HG02943 (cell line): ENCODE data around the gene TAS2R1.

ENCODE experiments used
- ATAC-seq: cut with Tn5 transposase; IDR thresholded peaks from one replicate; pipeline ENCODE4 v1.9.1; 2021; ENCODE audit warnings: mild to moderate bottlenecking, low read depth, moderate library complexity; ENCODE audit not compliant: unreplicated experiment

The TAS2R1 gene

GRCh38 chr5:9589049-9589835 is 40.9 kb downstream of the TAS2R1 start:
- no peak for ATAC-seq

GRCh38 chr5:9588254-9588653 is 41.9 kb downstream of the TAS2R1 start:
- ATAC-seq, result no peak

GRCh38 chr5:9587135-9587534 is 43.0 kb downstream of the TAS2R1 start:
- no peak for ATAC-seq

GRCh38 chr5:9582406-9582805 is 47.7 kb downstream of the TAS2R1 start:
- no peak for ATAC-seq
